Hair follicular keratinocyte (primary cell): Measurements from ENCODE around the gene TOM1. TPM values are rescaled to one million over a fixed set of nuclear protein-coding genes. Genes with fewer than 3 reads are reported as not detected.

Experiments used
- total RNA-seq: library from RNA; depleted of rRNA; stranded (reverse); fragments of >200 nt; gene quantifications from 2 replicates; pipeline ENCODE4 v1.2.3, GENCODE V29; 2015

Gene TOM1
- total RNA-seq, result 15.9 and 16.7 TPM in 2 replicates

DNA sequence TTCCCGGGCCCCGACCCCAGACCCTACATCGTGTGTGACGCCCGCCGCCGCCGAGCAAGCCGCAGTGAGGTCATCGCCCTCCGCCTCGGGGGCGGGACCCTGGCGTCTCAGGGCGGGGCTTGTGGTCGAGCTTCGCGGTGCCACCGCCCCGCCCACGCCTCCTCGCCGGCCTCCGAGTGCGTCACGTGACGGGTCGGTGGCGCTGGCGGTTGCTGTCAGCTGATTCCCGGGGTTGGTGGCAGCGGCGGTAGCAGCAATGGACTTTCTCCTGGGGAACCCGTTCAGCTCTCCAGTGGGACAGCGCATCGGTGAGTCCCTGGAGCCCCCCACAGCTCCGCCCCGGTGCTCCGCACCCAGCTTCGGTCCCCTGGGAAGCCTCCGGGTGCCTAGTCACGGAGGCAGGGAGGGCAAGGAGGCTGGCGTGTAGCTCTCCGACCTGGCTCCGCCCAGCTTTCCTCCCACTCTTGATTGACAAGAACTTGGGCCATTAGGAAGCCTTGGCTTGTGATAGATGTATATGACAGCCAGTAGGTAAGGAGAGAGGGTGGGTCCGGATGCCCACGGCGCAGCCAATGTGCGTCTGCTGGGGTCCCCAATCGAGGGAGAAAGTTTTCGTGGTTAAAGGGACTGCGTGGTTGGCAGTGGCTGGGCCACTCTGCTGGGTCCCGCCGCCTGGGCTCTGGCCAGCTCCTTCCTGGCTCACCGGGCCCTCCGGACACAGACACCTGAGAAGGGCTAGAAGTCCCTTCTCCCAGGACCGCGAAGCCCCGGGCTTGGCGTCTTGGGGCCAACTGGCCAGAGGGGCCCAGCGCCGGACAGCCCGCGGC lies at the start of gene TOM1:
Gene TOM1 (plus strand): TSS at position 222 of the 827 bp plus-strand sequence. CDS start 35 bp downstream, at position 257.

GRCh38 chr22:35257321-35258190 lies 42.1 kb upstream of the TOM1 start, which contains the start of gene HMGXB4:
Gene HMGXB4 (plus strand): TSS chr22:35257493. CDS start chr22:35262391, 4,898 bp downstream.

DNA sequence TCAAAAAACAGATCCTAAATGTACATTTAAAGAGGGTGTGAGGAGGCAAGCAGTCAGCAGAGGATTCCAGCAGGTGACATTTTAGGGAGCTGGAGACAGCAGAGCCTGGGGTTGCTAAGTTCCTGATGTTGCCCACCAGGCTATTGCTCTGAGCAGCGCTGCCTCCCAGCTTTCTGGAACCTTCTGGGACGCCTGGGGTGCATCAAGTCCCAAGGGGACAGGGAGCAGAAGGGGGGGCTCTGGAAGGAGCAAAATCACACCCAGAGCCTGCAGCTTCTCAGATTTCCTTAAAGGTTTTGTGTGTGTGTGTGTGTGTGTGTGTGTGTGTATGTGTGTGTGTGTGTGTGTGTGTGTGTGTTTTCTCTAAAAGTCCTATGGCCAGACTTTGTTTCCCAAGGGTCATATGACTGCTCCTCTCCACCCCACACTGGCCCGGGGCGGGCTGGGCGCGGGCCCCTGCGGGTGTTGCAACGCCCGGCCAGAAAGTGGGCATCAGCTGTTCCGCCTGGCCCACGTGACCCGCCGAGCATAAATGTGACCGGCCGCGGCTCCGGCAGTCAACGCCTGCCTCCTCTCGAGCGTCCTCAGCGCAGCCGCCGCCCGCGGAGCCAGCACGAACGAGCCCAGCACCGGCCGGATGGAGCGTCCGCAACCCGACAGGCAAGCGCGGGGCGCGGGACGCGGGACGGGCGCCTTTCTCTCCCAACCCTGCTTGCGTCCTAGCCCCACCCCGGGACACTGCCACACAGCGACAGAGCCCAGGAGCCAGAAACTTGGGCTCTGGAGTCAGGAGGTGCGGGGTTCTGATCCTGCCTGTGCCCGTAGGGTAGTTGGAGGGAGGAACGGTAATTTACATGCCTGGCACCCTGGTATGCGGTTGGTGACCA lies 81.1 kb downstream of the TOM1 start, which contains the start of gene HMOX1:
Gene HMOX1 (plus strand): TSS at position 560 of the 887 bp plus-strand sequence. CDS start 78 bp downstream, at position 638.

Other genes with a start within 250 kb of the TOM1 start
- not detected in 2 replicates for gene ISX, start 233.7 kb upstream of the TOM1 start, total RNA-seq
- gene HMGXB4, start 42.4 kb upstream of the TOM1 start, total RNA-seq, result 9.5 and 15.7 TPM in 2 replicates
- gene HMOX1, start 81.2 kb downstream of the TOM1 start, total RNA-seq, result 0.39 and 1.2 TPM in 2 replicates
- gene MCM5, start 100.2 kb downstream of the TOM1 start, total RNA-seq, result 32.2 and 83.5 TPM in 2 replicates
- under 0.01 and 0.46 TPM in 2 replicates for gene RASD2, start 240.9 kb downstream of the TOM1 start, total RNA-seq